GM19099 (cell line): ENCODE data around the gene BUB1.

ENCODE experiments used
- POLR2A ChIP-seq: IDR thresholded peaks from 3 replicates; pipeline ENCODE4 v1.6.1; 2011; ENCODE audit warnings: low read depth; ENCODE audit not compliant: insufficient read length; ENCODE audit errors: extremely low read depth

The BUB1 gene

GRCh38 chr2:110677530-110678456, at the start of gene BUB1:
BUB1 (minus strand) TSS chr2:110678063; CDS start chr2:110677995, 68 bp downstream.
- TF ChIP-seq POLR2A = peak; percentile 86

- TF ChIP-seq POLR2A = no peak
Measured at GRCh38 chr2:110726285-110726684, 48.4 kb upstream of the BUB1 start.

- no peak for TF ChIP-seq POLR2A
Measured at GRCh38 chr2:110725859-110726258, 48.0 kb upstream of the BUB1 start.

GRCh38 chr2:110725370-110725769, 47.5 kb upstream of the BUB1 start:
- TF ChIP-seq POLR2A = no peak

- TF ChIP-seq POLR2A = no peak
Measured at GRCh38 chr2:110724820-110725219, 47.0 kb upstream of the BUB1 start.

- no peak for TF ChIP-seq POLR2A
Measured at GRCh38 chr2:110720547-110720946, 42.7 kb upstream of the BUB1 start.

- TF ChIP-seq POLR2A = no peak
Measured at GRCh38 chr2:110718990-110719389, 41.1 kb upstream of the BUB1 start.

- TF ChIP-seq POLR2A = no peak
Measured at GRCh38 chr2:110718382-110718781, 40.5 kb upstream of the BUB1 start.

GRCh38 chr2:110717734-110718133, 39.9 kb upstream of the BUB1 start:
- no peak for TF ChIP-seq POLR2A

GRCh38 chr2:110716959-110717645, 39.2 kb upstream of the BUB1 start:
- TF ChIP-seq POLR2A = no peak

GRCh38 chr2:110714452-110715224, 36.8 kb upstream of the BUB1 start:
- TF ChIP-seq POLR2A = no peak

GRCh38 chr2:110713513-110714362, 35.9 kb upstream of the BUB1 start:
- no peak for TF ChIP-seq POLR2A

GRCh38 chr2:110712737-110713136, 34.9 kb upstream of the BUB1 start:
- no peak for TF ChIP-seq POLR2A

GRCh38 chr2:110708455-110708854, 30.6 kb upstream of the BUB1 start:
- no peak for TF ChIP-seq POLR2A
